HEK293 (cell line): ENCODE results near the gene FUT4.

Experiments used
- CTCF ChIP-seq: fragments of 450-650 bp; formaldehyde crosslinking; IDR thresholded peaks from 2 replicates; pipeline ENCODE4 v1.5.1; 2016; ENCODE audit warnings: missing biosample characterization, missing genetic modification characterization
- KLF10 ChIP-seq: fragments of 450-650 bp; IDR thresholded peaks from 2 replicates; pipeline ENCODE4 v1.5.1; 2018; ENCODE audit warnings: missing biosample characterization, mild to moderate bottlenecking, missing genetic modification characterization
- PRDM2 ChIP-seq: fragments of 450-650 bp; formaldehyde crosslinking; IDR thresholded peaks from 2 replicates; pipeline ENCODE4 v1.5.1; 2016; ENCODE audit warnings: missing biosample characterization, missing genetic modification characterization, borderline replicate concordance
- ZBTB48 ChIP-seq: fragments of 450-650 bp; formaldehyde crosslinking; IDR thresholded peaks from 2 replicates; pipeline ENCODE4 v1.5.1; 2016; ENCODE audit warnings: missing biosample characterization, missing genetic modification characterization
- ZFP69B ChIP-seq: fragments of 450-650 bp; formaldehyde crosslinking; IDR thresholded peaks from 2 replicates; pipeline ENCODE4 v1.5.1; 2016; ENCODE audit warnings: missing biosample characterization, missing genetic modification characterization
- ZNF155 ChIP-seq: fragments of 450-650 bp; formaldehyde crosslinking; IDR thresholded peaks from 2 replicates; pipeline ENCODE4 v1.5.1; 2016; ENCODE audit warnings: missing biosample characterization, missing genetic modification characterization
- ZNF394 ChIP-seq: fragments of 450-650 bp; formaldehyde crosslinking; IDR thresholded peaks from 2 replicates; pipeline ENCODE4 v1.5.1; 2016; ENCODE audit warnings: missing biosample characterization, missing genetic modification characterization, mild to moderate bottlenecking, moderate library complexity, borderline replicate concordance
- ZNF48 ChIP-seq: fragments of 450-650 bp; formaldehyde crosslinking; IDR thresholded peaks from 2 replicates; pipeline ENCODE4 v1.5.1; 2016; ENCODE audit warnings: missing biosample characterization, missing genetic modification characterization
- TF ChIP-seq, protein P1 (sequence below): fragments of 450-650 bp; formaldehyde crosslinking; IDR thresholded peaks from 2 replicates; pipeline ENCODE4 v1.5.1; 2016; ENCODE audit warnings: missing biosample characterization, missing genetic modification characterization
- TF ChIP-seq, protein P2 (sequence below): fragments of 450-650 bp; formaldehyde crosslinking; IDR thresholded peaks from 2 replicates; pipeline ENCODE4 v1.5.1; 2016; ENCODE audit warnings: missing biosample characterization, missing genetic modification characterization

- TF ChIP-seq KLF10 (tag by site-specific recombination): no peak
- no peak for TF ChIP-seq PRDM2 (tag by site-specific recombination)
- no peak for TF ChIP-seq CTCF (tag by site-specific recombination)
- TF ChIP-seq ZNF48 (tag by site-specific recombination): no peak
- TF ChIP-seq, protein P1, sequence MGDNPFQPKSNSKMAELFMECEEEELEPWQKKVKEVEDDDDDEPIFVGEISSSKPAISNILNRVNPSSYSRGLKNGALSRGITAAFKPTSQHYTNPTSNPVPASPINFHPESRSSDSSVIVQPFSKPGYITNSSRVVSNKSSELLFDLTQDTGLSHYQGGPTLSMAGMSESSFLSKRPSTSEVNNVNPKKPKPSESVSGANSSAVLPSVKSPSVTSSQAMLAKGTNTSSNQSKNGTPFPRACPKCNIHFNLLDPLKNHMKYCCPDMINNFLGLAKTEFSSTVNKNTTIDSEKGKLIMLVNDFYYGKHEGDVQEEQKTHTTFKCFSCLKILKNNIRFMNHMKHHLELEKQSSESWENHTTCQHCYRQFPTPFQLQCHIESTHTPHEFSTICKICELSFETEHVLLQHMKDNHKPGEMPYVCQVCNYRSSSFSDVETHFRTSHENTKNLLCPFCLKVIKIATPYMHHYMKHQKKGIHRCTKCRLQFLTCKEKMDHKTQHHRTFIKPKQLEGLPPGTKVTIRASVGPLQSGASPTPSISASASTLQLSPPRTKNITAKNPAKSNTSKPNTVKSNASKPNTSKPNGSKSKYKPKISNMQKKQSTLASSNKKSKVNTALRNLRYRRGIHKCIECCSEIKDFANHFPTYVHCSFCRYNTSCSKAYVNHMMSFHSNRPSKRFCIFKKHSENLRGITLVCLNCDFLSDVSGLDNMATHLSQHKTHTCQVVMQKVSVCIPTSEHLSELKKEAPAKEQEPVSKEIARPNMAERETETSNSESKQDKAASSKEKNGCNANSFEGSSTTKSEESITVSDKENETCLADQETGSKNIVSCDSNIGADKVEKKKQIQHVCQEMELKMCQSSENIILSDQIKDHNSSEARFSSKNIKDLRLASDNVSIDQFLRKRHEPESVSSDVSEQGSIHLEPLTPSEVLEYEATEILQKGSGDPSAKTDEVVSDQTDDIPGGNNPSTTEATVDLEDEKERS: no peak
- TF ChIP-seq ZNF155: no peak
- TF ChIP-seq ZBTB48 (tag by site-specific recombination): no peak
- TF ChIP-seq, protein P2, sequence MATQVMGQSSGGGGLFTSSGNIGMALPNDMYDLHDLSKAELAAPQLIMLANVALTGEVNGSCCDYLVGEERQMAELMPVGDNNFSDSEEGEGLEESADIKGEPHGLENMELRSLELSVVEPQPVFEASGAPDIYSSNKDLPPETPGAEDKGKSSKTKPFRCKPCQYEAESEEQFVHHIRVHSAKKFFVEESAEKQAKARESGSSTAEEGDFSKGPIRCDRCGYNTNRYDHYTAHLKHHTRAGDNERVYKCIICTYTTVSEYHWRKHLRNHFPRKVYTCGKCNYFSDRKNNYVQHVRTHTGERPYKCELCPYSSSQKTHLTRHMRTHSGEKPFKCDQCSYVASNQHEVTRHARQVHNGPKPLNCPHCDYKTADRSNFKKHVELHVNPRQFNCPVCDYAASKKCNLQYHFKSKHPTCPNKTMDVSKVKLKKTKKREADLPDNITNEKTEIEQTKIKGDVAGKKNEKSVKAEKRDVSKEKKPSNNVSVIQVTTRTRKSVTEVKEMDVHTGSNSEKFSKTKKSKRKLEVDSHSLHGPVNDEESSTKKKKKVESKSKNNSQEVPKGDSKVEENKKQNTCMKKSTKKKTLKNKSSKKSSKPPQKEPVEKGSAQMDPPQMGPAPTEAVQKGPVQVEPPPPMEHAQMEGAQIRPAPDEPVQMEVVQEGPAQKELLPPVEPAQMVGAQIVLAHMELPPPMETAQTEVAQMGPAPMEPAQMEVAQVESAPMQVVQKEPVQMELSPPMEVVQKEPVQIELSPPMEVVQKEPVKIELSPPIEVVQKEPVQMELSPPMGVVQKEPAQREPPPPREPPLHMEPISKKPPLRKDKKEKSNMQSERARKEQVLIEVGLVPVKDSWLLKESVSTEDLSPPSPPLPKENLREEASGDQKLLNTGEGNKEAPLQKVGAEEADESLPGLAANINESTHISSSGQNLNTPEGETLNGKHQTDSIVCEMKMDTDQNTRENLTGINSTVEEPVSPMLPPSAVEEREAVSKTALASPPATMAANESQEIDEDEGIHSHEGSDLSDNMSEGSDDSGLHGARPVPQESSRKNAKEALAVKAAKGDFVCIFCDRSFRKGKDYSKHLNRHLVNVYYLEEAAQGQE (tag by site-specific recombination): no peak
- no peak for TF ChIP-seq ZNF394 (tag by site-specific recombination)
- no peak for TF ChIP-seq ZFP69B (tag by site-specific recombination)
Observed at GRCh38 chr11:94525546-94526324, 18.0 kb upstream of the FUT4 start.
